Ectodermal cell (in vitro differentiated cells): ENCODE data around the gene ORC6.

Experiments
- H3K27ac ChIP-seq: 2 replicates; pipeline ENCODE4 v1.7.0; 2013; ENCODE audit warnings: mild to moderate bottlenecking, low read depth, low read length; ENCODE audit not compliant: insufficient read depth, poor library complexity, severe bottlenecking
- H3K27me3 ChIP-seq: 2 replicates; pipeline ENCODE4 v1.7.0; 2013; ENCODE audit warnings: mild to moderate bottlenecking, low read length; ENCODE audit not compliant: insufficient read depth, control insufficient read depth, poor library complexity, severe bottlenecking
- H3K36me3 ChIP-seq: one replicate; pipeline ENCODE4 v1.7.0; 2013; ENCODE audit warnings: low read length; ENCODE audit not compliant: control insufficient read depth, insufficient read depth
- H3K4me1 ChIP-seq: one replicate; pipeline ENCODE4 v1.7.0; 2013; ENCODE audit warnings: low read length; ENCODE audit not compliant: control insufficient read depth, insufficient read depth
- H3K4me3 ChIP-seq: 2 replicates; pipeline ENCODE4 v1.7.0; 2013; ENCODE audit warnings: low read depth, low read length, control low read depth; ENCODE audit not compliant: insufficient read depth
- H3K9me3 ChIP-seq: 2 replicates; pipeline ENCODE4 v1.7.0; 2013; ENCODE audit warnings: mild to moderate bottlenecking, low read length, moderate library complexity; ENCODE audit not compliant: control insufficient read depth
- WGBS, 2 experiments: methylation state at CpG; one replicate each; pipeline ENCODE4 v1.1.7; 2013; ENCODE audit warnings: missing lambda C conversion rate in 2 of 2; 5-methylcytosine and 5-hydroxymethylcytosine counted together

ORC6 gene

GRCh38 chr16:46715769-46716305 is 26.4 kb downstream of the ORC6 start:
- H3K27ac ChIP-seq = no peak overlapping the region
- 74 to 78% methylated on average over 6 of the region's 6 CpGs for WGBS, 2 experiments
- no peaks in the 10 kb centered on the region for H3K36me3 ChIP-seq
- no peak overlapping the region for H3K4me3 ChIP-seq
- no peaks in the 10 kb centered on the region for H3K27me3 ChIP-seq
- H3K9me3 ChIP-seq = no peaks in the 10 kb centered on the region
- no peaks in the 10 kb centered on the region for H3K4me1 ChIP-seq

DNA sequence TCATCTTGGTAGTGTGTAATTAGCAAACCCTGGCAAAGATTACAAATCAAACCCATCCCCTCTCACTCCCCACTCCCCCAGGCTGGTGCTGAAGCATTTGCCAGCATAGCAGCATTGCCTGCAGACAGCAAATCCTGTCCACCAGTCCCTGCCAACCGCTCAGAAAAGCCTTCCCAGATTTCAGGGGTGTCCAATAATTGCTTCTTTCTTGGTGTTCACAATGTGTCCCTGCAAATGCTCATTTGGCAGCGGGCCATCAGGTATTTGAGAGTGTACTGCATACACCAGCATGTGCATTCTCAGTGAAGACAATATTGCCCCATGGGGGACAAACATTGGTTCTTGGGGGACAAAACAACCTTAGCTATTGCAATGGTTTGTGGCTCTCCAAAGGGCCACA is 28.2 kb downstream of the ORC6 start:
- H3K9me3 ChIP-seq = no peaks in the 10 kb centered on the region

DNA sequence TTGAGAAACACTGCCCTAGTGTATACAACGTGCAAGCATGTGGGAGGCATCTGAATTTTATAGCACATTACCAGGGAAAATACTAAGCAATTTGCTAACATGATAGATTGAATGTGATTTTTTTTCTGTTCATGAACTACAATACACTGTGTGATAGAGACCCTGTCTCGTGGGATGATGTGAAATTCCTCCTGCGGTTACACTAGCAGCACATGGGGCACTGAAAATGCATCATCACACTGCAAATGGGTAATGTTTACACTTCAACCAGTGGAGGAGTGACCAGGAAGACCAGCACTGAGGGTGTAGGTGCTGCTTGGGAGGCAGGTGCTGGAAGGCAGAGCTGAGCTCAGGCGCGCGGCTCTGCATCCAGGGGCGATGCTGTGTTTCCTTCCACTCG is 28.8 kb downstream of the ORC6 start:
- no peaks in the 10 kb centered on the region for H3K4me1 ChIP-seq
- no peaks in the 10 kb centered on the region for H3K36me3 ChIP-seq
- no peaks in the 10 kb centered on the region for H3K9me3 ChIP-seq
- 93 to 94% methylated on average over 8 of the region's 8 CpGs for WGBS, 2 experiments
- H3K27ac ChIP-seq = no peak overlapping the region
- no peaks in the 10 kb centered on the region for H3K27me3 ChIP-seq
- no peak overlapping the region for H3K4me3 ChIP-seq

More for the DNA sequence above, 28.2 kb downstream of the ORC6 start:
- H3K4me3 ChIP-seq = no peak overlapping the region
- H3K36me3 ChIP-seq = no peaks in the 10 kb centered on the region
- H3K27me3 ChIP-seq = no peaks in the 10 kb centered on the region
- no peaks in the 10 kb centered on the region for H3K4me1 ChIP-seq
- H3K27ac ChIP-seq = no peak overlapping the region
- 93% methylated on average over 2 of the region's 2 CpGs for WGBS, 2 experiments

- Histone ChIP-seq H3K27ac (no peak overlapping the region), H3K36me3 (no peaks in the 10 kb centered on the region), H3K4me3 (no peak overlapping the region), H3K4me1 (no peaks in the 10 kb centered on the region), H3K9me3 (no peaks in the 10 kb centered on the region), H3K27me3 (no peaks in the 10 kb centered on the region)
- WGBS, 2 experiments = 91 to 98% methylated on average over 6 of the region's 6 CpGs
Measured at GRCh38 chr16:46719528-46719927, 30.1 kb downstream of the ORC6 start.

GRCh38 chr16:46720619-46721018 is 31.2 kb downstream of the ORC6 start:
- WGBS, 2 experiments = 91 to 95% methylated on average over 2 of the region's 2 CpGs
- Histone ChIP-seq H3K36me3 (no peaks in the 10 kb centered on the region), H3K9me3 (no peaks in the 10 kb centered on the region), H3K27me3 (no peaks in the 10 kb centered on the region), H3K27ac (no peak overlapping the region), H3K4me3 (no peak overlapping the region), H3K4me1 (no peaks in the 10 kb centered on the region)

GRCh38 chr16:46721885-46722284 is 32.4 kb downstream of the ORC6 start:
- no peaks in the 10 kb centered on the region for H3K4me1 ChIP-seq
- WGBS, 2 experiments = 94 to 97% methylated on average over 4 of the region's 4 CpGs
- no peaks in the 10 kb centered on the region for H3K36me3 ChIP-seq
- no peak overlapping the region for H3K27ac ChIP-seq
- H3K27me3 ChIP-seq = no peaks in the 10 kb centered on the region
- no peaks in the 10 kb centered on the region for H3K9me3 ChIP-seq
- no peak overlapping the region for H3K4me3 ChIP-seq

DNA sequence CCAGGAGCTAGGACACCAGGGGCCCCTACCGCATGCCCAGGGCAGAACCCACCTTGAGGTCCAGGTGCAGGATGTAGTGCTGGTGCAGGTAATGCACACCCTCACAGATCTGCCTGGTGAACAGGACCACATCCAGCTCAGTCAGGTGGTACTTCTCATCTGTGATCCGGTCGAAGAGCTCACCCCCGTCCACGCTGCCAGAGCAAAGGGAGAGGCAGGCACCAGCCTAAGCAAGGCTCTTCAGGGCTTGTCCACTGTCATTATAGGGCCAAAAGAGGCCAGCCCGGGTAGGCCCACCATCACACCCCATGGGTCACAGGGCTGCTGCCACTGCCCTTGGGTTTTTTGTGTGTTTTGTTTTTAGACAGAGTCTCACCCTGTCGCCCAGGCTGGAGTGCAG is 37.7 kb downstream of the ORC6 start:
- no peaks in the 10 kb centered on the region for H3K27me3 ChIP-seq
- H3K4me1 ChIP-seq = no peaks in the 10 kb centered on the region
- H3K4me3 ChIP-seq = no peak overlapping the region
- WGBS, 2 experiments = 94 to 95% methylated on average over 7 of the region's 7 CpGs
- H3K9me3 ChIP-seq = no peaks in the 10 kb centered on the region
- H3K36me3 ChIP-seq = no peaks in the 10 kb centered on the region
- no peak overlapping the region for H3K27ac ChIP-seq

DNA sequence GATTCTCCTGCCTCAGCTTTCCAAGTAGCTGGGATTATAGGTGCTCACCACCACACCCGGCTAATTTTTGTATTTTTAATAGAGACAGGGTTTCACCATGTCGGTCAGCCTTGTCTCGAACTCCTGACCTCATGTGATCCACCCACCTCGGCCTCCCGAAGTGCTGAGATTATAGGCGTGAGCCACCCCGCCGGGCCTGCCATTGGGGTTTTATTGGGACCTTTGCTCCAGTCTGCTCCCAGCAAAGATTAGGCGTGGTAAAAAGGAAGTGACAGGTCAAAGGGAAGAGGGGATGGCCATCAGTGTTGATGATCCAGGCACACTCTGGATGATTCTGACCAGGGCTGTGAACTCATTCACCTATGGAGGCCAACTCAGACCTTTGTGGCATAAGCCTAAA is 38.2 kb downstream of the ORC6 start:
- no peaks in the 10 kb centered on the region for H3K27me3 ChIP-seq

DNA sequence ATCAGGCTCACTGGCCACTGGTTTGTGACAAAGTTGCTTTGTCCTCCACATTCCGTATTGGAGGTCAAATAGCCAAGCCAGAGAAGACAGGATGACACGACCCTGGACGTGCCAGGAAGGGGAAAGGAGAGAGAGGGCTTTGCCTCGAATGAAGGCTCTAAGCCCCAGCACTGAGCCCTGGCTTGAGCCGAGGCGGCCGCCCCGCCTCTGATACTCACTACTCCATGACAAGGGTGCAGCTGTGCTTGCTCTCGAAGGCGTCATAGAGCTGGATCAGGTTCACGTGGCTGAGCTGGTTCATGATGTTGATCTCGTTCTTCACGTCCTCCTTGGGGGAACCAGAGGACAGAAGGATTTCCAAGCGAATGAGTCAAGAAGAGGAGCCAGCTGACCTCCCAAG is 39.3 kb downstream of the ORC6 start:
- H3K9me3 ChIP-seq = no peaks in the 10 kb centered on the region
- no peak overlapping the region for H3K27ac ChIP-seq
- no peaks in the 10 kb centered on the region for H3K36me3 ChIP-seq
- H3K4me1 ChIP-seq = no peaks in the 10 kb centered on the region
- no peak overlapping the region for H3K4me3 ChIP-seq
- H3K27me3 ChIP-seq = no peaks in the 10 kb centered on the region
- WGBS, 2 experiments = 92 to 94% methylated on average over 14 of the region's 14 CpGs

More for the DNA sequence above, 38.2 kb downstream of the ORC6 start:
- Histone ChIP-seq H3K4me1 (no peaks in the 10 kb centered on the region), H3K9me3 (no peaks in the 10 kb centered on the region), H3K4me3 (no peak overlapping the region), H3K36me3 (no peaks in the 10 kb centered on the region), H3K27ac (no peak overlapping the region)
- WGBS, 2 experiments = 92 to 94% methylated on average over 9 of the region's 9 CpGs

GRCh38 chr16:46729326-46729995 is 40.0 kb downstream of the ORC6 start:
- WGBS, 2 experiments = 90% methylated on average over 7 of the region's 7 CpGs
- Histone ChIP-seq H3K9me3 (no peaks in the 10 kb centered on the region), H3K36me3 (no peaks in the 10 kb centered on the region), H3K27me3 (no peaks in the 10 kb centered on the region), H3K4me1 (no peaks in the 10 kb centered on the region), H3K4me3 (no peak overlapping the region), H3K27ac (no peak overlapping the region)
